ENCODE results near the gene LMNTD2. TPM values are rescaled to one million over a fixed set of nuclear protein-coding genes. Genes with fewer than 3 reads are reported as not detected.

LMNTD2 gene
- total RNA-seq, 1 donor from 2014 or later = 1.1 TPM

GRCh38 chr11:573146-573759 is 12.7 kb upstream of the LMNTD2 start:
- DNase-seq (ENCODE audit: low spot score in 2 of 2) = no peak
- Histone ChIP-seq H3K27ac (peak overlapping the region in 1 of 2 donors; percentile 14), H3K4me1 (peaks cover 15 to 29% of the 10 kb centered on the region in 2 donors), H3K4me3 (no peak overlapping the region), H3K36me3 (no peaks in the 10 kb centered on the region), H3K27me3 (no peaks in the 10 kb centered on the region), H3K9me3 (no peaks in the 10 kb centered on the region)
- intact Hi-C loops (cut with DNase I) = no loop called here
- no peak for TF ChIP-seq CTCF (IDR thresholded peaks at IDR 0.05)

- no peaks in the 10 kb centered on the region for H3K36me3 ChIP-seq
- TF ChIP-seq CTCF (IDR thresholded peaks at IDR 0.05) = no peak
- DNase-seq (ENCODE audit: low spot score in 2 of 2) = no peak
- no peaks in the 10 kb centered on the region for H3K27me3 ChIP-seq
- H3K4me1 ChIP-seq = peaks cover 7 to 21% of the 10 kb centered on the region in 2 donors
- H3K4me3 ChIP-seq = no peak overlapping the region
- H3K9me3 ChIP-seq = no peaks in the 10 kb centered on the region
- H3K27ac ChIP-seq = no peak overlapping the region
- intact Hi-C loops (cut with DNase I) = no loop called here
Measured at GRCh38 chr11:571802-572185, 11.3 kb upstream of the LMNTD2 start.

DNA sequence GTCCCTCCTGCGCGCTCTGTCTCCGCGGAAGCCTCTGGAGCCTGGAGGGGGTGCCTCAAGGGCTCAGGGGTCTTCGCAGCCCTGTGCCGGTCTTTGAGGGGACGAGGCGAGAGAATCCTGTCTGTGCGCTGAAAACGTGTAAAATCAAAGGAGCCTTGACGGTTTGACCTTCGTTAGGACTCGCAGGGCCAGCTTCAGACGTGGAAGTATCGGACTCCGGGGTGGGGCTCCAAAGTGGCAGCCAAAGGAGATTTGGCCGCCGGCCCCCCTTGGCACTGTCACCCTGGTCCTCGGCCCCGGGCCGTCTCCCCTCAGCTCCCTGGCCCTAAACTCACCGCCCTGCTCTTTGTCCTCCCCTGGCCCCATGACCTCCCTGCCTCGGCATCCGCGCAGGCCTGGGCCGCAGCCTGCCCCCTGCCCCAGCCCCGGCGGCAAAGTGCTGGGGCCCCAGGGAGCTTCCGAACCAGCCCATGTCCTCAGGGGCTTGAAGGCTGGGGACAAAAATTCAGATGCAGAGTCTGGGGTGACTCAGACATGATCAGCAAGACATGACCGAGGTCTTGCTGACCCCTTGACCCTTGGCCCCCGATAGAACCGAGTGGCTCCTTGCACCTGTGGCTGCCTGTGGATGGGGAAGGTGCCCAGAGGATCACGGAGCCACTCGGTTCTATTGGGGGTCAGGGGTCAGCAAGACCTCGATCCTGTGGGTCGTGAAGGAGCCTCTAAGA is 8.8 kb upstream of the LMNTD2 start:
- no peak for DNase-seq (ENCODE audit: low spot score in 2 of 2)
- Histone ChIP-seq H3K4me1 (peaks cover 4 to 11% of the 10 kb centered on the region in 2 donors), H3K27ac (peak overlapping the region; percentile 70 to 89), H3K4me3 (peak overlapping the region; percentile 72 to 76), H3K36me3 (no peaks in the 10 kb centered on the region), H3K27me3 (no peaks in the 10 kb centered on the region), H3K9me3 (no peaks in the 10 kb centered on the region)
- TF ChIP-seq CTCF (IDR thresholded peaks at IDR 0.05) = no peak
- intact Hi-C loops (cut with DNase I) = loop anchor here (2.0 kb wide), 2 partner anchors 35 to 177 kb away; partner anchors contain the start of genes HRAS and TALDO1

DNA sequence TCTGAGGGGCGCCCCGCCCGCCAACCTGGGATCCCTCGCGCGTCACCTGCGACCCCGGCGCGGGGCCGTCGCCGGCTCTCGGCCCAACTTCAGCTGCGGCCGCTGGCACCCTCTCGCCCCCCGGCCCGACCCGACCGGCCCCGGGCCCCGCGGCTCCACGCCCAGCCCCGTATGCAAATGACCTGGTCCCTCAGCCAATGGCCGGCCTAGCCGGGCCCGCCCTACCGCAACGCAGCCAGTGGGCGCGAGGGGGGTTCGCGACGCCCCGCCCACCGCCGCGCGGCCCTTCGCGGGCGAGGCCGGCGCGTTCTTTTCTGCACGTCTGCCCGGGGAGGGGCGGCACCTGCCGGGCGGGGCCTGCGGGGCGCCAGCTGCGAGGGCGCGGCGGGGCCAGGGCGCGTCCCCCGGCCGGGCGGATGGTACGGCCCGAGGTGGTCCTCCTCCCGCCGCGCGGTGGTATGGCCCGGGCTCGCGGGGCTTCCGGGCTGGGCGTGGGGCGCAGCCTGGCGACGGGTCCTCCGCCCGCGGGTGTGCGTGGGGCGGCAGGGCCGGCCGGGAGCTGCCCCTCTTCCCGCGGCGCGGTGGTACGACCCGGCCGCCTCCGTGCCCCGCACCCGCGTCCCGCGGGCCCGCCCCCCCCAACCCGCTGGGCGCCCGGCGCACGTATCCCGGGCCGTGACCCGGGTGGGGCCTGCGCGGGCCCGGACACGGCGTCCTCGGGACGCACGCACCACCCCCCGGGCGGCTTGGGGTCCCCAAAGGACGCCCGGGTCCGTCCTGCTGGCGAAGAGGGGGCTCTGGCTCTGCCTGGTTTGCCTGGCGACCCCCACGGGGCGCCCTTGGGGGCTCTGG is 8.0 kb upstream of the LMNTD2 start:
- peaks cover 4 to 9% of the 10 kb centered on the region in 2 donors for H3K4me1 ChIP-seq
- intact Hi-C loops (cut with DNase I) = loop anchor here (1.0 to 2.0 kb wide), 4 partner anchors 8 to 178 kb away; partner anchors contain the start of genes HRAS, LMNTD2, PTDSS2 and RASSF7
- no peaks in the 10 kb centered on the region for H3K36me3 ChIP-seq
- TF ChIP-seq CTCF (IDR thresholded peaks at IDR 0.05) = no peak
- no peaks in the 10 kb centered on the region for H3K9me3 ChIP-seq
- H3K27me3 ChIP-seq = no peaks in the 10 kb centered on the region
- H3K4me3 ChIP-seq = peak overlapping the region; percentile 72 to 76
- peak; percentile 83 to 97 for DNase-seq (ENCODE audit: low spot score in 2 of 2)
- H3K27ac ChIP-seq = peak overlapping the region; percentile 77 to 89

GRCh38 chr11:567629-568292 is 7.2 kb upstream of the LMNTD2 start:
- DNase-seq (ENCODE audit: low spot score in 2 of 2) = no peak
- Histone ChIP-seq H3K9me3 (no peaks in the 10 kb centered on the region), H3K4me1 (peaks cover 4 to 9% of the 10 kb centered on the region in 2 donors), H3K36me3 (no peaks in the 10 kb centered on the region), H3K27me3 (no peaks in the 10 kb centered on the region), H3K27ac (peak overlapping the region; percentile 77 to 89), H3K4me3 (peak overlapping the region; percentile 72 to 76)
- intact Hi-C loops (cut with DNase I) = loop anchor here (1.0 to 2.0 kb wide), 4 partner anchors 7 to 179 kb away; partner anchors contain the start of genes HRAS, LMNTD2, PTDSS2 and RASSF7
- TF ChIP-seq CTCF (IDR thresholded peaks at IDR 0.05) = no peak
